NCI-H2196 (cell line): ENCODE data around the gene ASIC3.
"Not testable (repeated sequence)": the region's sequence is repeated elsewhere in the genome, so short reads cannot be mapped to it uniquely, and the experiment has no call there.

Experiments used
- DNase-seq: peaks from one replicate; lab custom pipeline; 2025; ENCODE audit not compliant: unreplicated experiment; lab: John Stamatoyannopoulos, UW

ASIC3 gene

DNA sequence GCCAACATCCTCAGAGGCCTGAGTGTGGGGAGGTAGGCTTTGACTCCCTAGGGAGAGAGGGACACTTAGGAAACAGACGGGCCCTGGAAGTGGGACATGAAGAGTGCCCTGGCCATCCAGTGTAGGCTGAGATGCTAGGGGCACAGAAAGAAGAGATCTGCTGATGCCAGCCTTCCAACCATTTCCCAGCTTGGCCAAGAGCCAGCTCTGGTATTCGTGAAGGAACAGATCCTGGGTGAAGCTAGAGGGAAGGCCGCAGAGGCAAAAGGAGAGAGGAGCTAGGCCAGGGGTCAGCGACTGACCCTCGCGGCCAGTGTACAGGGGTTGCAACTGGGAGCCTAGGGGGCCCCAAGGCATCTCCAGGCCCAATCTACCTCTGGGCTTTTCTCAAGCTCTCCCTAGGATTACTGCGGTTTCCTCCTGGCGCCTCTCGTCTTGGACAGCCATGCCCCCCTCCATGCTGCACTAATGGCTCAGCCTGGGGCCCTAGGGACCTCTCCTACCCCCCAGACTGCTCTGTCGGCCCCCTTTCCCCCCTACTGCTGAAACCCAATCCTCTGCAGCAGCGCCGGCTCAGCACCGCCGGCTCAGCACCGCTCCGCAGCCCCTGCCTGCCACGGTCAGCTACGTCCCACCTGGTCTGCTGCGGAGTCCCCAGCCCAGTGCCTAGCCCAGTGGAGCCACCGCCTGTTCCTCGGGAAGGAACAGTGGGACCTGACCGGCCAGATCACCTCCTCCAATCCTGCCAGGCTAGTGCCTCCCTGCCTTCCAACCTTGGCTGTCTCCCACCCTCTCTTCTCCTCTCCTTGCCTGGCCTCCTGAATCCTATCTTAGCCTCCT lies at the start of gene ASIC3:
Gene ASIC3, plus strand, starts transcription at position 556 of the 840 bp plus-strand sequence. CDS start 355 bp downstream, outside the sequence.
- no peak for DNase-seq

DNA sequence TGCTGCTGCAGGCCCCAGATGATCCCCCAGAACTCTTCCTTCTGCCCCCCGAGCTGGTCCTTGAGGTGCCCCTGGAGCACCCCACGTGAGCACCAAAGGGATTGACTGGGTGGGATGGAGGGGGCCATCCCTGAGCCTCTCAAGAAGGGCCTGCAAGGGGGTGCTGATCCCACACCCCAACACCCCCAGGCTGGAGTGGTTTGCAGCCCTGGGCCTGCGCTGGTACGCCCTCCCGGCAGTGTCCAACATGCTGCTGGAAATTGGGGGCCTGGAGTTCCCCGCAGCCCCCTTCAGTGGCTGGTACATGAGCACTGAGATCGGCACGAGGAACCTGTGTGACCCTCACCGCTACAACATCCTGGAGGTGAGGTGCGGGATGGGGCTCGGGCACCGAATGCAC lies 49.3 kb upstream of the ASIC3 start:
- DNase-seq, result no peak

DNA sequence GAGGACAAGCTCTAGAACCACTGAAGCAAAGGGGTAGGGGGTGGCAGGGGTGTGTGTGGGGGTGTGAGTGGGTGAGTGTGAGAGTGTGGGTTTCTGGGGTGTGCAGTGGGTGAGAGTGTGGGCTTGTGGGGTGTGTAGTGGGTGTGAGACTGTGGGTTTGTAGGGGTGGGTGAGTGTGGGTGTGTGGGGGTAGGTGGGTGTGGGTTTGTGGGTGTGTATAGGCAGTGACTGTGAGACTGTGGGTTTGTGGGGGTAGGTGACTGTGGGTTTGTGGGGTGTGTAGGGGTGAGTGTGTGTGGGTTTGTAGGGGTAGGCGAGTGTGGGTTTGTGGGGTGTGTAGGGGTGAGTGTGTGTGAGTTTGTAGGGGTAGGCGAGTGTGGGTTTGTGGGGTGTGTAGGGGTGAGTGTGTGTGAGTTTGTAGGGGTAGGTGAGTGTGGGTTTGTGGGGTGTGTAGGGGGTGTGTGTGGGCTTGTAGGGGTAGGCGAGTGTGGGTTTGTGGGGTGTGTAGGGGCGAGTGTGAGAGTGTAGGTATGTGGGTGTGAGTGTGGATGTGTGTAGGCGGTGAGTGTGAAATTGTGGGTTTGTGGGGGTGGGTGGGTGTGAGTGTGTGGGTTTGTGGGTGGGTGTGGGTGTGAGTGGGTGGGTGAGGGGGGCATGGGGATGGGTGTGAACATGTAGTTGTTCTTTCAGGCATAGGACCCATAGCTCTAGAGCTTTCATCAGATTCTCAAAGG lies 48.7 kb upstream of the ASIC3 start:
- DNase-seq, result no peak

DNA sequence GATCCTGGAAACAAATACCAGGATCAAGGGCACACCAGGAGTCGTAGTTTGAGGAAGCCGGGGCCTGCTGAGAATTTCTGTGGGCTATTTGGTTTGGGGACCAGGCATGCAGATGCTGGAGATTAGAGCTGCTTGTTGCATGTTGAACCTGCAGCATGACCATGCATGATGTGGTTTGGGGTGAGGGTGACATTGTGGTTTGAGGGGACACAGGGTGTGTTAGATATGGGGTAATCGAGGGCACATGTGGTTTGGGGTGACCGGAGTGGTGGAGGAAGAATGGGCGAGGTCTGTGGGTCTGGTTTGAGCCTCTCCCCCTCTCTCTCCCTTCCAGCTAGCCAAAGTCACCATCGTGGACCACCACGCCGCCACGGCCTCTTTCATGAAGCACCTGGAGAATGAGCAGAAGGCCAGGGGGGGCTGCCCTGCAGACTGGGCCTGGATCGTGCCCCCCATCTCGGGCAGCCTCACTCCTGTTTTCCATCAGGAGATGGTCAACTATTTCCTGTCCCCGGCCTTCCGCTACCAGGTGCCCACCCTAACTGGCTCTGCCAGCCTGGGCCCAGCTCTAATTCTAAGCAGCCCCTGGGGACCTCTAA lies 47.3 kb upstream of the ASIC3 start:
- DNase-seq, result no peak

DNA sequence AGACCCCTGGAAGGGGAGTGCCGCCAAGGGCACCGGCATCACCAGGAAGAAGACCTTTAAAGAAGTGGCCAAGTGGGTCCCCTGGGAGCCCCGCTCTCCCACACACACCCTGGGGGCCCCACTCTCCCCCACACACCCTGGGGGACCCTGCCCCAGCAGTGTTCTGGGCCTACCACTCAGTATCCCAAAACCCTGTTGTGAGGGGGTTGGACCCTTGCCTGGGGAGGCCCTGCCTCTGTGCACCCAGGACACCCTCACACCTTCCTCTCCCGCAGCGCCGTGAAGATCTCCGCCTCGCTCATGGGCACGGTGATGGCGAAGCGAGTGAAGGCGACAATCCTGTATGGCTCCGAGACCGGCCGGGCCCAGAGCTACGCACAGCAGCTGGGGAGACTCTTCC lies 46.8 kb upstream of the ASIC3 start:
- no peak for DNase-seq

DNA sequence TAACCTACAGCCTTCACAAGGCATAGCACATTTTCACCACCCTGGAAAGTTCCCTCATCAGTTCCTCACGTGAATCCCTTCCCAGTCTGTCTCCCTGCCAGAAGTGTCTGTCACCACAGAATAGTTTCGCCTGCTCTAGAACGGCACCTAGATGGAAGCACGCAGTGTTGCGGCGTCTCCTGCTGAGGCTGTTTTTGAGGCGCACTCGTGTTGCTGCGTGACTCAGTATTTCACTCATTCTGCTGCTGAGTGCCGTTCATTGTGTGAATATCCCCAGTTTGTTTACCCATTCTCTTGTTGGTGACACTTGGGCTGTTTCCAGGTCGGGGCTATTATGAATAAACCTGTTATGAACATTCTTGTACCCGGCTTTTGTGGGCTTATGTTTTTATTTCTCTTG lies 44.8 kb upstream of the ASIC3 start:
- DNase-seq, result peak; percentile 54

DNA sequence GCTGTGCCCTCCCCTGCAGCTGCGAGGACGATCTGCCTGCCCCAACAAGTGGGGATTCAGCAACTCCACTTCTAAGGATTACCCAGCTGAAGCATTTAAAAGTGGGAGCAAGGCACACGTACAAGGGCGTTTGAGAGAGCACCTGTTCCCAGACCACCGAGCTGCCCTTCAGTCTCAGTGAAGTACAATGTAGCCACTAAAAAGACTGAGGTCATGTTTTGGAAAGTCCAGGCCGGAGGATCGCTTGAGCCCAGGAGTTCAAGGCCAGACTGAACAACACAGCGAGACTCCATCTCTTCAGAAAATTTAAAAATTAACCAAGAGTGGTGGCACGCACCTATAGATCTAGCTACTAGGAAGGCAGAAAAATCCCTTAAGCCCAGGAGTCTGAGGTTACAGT lies 42.8 kb upstream of the ASIC3 start:
- no peak for DNase-seq

DNA sequence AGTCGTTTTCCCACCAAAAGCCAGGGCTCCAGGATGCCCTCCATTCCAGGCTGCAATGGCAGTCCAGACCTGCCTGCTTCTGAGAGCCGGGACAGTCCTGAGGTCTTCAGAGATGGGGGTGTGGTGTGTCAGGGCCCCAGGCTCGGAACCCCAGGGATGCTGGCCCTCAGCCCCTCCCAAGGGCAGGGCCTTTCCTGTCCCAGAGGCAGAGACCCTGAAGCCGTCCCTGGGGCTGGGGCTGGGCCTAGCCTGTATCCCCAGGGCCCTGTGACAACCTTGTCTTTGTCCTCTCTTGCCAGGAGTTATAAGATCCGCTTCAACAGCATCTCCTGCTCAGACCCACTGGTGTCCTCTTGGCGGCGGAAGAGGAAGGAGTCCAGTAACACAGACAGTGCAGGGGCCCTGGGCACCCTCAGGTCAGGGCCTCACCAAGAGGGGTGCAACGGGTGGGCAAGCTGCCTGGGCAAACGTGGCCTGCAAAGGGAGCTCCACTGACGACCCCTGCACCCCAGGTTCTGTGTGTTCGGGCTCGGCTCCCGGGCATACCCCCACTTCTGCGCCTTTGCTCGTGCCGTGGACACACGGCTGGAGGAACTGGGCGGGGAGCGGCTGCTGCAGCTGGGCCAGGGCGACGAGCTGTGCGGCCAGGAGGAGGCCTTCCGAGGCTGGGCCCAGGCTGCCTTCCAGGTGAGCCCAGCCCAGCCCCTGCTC lies 41.6 kb upstream of the ASIC3 start:
- DNase-seq, result no peak

DNA sequence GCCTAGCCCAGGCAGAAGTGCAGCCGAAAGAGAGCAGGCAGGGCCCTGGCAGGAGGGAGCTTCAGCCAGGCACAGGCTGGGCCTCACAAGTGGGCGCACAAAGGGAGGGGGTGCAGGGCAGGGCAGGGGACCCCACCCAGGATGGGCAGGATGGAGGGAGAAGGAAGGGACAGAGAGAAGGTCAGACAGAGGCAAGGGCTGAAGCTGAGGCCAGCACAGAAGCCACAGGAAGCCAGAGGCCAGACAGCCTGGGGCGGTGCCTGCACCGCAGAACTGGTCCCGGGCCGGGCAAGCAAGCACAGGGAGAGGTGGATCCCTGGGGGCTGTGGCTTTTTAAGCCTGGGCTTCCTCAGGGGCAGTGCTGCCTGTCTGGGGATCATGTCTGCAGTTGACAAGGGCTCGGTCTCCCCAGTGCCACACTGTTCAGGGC lies 40.8 kb upstream of the ASIC3 start:
- DNase-seq, result no peak

DNA sequence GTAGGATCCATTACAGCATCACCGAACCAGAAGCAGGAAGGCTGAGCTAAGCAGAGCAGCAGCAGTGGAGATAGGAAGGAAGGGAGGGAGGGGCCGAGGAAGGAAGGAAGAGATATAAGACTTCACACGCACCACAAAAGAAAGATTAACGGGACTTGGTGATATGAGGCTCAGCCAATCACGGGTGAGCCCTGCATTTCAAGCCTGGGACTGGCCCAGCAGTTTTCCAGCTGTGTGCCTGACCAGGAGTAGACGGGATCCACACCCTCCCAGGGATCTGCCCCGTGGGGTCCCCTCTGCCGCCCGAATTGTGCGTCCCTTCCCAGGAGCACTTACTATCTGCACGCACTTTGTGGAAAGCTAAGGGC lies 40.2 kb upstream of the ASIC3 start:
- DNase-seq, result no peak

DNA sequence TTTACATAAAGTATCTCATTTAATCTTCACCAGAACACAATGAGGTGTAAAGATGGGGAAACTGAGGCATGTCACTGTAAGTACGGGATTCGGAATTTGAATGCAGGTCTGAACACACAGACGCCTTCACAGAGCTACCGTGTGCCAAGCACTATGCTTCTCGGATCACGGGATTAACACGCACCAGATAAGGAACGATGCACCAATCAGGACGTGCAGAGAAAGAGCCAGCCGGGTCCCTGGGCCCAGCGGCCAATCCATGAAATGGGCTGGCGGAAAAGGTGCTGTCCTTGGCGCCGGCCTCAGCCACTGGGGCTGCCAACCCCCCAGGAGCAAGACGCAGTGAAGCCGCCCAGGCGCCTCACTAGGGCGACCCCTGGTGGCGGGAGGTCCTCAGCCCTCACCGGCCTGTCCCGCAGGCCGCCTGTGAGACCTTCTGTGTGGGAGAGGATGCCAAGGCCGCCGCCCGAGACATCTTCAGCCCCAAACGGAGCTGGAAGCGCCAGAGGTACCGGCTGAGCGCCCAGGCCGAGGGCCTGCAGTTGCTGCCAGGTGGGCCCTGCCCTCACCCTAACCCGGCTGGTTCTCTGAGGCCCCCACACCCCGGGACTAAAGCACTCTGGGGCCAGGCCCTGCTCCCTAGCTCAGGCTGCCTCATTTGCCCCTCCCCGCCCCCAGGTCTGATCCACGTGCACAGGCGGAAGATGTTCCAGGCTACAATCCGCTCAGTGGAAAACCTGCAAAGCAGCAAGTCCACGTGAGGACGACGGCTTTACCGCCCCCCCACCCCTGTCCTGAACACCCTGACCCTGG lies 39.6 kb upstream of the ASIC3 start:
- DNase-seq, result no peak

DNA sequence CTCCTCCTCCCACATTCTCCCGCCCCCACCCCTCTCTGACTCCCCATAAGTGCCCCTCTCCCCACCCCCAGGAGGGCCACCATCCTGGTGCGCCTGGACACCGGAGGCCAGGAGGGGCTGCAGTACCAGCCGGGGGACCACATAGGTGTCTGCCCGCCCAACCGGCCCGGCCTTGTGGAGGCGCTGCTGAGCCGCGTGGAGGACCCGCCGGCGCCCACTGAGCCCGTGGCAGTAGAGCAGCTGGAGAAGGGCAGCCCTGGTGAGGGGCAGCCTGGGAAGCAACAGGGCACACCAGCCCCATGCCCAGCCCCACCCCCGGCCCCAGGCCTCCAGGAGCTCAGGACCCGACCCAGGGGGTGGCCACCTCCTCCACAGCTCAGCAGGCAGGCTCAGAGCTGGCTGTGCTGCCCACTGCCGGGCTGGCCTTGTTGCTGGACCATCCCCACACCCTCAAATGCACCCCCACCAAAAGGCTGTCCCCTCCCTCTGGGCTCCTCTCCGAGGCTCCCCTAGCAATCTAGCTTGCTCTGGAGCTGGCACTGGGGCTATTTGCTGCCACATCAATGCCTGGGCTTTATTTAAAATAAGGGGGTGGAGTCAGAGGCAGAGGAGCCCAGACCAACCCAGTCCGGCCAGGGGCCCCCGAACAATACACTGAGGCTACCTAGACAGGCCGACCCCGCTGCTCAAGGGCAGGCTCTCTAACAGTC lies 38.8 kb upstream of the ASIC3 start:
- no peak for DNase-seq

DNA sequence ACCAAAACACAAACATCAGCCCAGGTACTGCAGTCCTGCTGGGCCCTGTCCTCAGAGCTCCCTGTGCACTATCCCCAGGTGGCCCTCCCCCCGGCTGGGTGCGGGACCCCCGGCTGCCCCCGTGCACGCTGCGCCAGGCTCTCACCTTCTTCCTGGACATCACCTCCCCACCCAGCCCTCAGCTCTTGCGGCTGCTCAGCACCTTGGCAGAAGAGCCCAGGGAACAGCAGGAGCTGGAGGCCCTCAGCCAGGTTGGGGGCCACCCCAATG lies 38.4 kb upstream of the ASIC3 start:
- no peak for DNase-seq

DNA sequence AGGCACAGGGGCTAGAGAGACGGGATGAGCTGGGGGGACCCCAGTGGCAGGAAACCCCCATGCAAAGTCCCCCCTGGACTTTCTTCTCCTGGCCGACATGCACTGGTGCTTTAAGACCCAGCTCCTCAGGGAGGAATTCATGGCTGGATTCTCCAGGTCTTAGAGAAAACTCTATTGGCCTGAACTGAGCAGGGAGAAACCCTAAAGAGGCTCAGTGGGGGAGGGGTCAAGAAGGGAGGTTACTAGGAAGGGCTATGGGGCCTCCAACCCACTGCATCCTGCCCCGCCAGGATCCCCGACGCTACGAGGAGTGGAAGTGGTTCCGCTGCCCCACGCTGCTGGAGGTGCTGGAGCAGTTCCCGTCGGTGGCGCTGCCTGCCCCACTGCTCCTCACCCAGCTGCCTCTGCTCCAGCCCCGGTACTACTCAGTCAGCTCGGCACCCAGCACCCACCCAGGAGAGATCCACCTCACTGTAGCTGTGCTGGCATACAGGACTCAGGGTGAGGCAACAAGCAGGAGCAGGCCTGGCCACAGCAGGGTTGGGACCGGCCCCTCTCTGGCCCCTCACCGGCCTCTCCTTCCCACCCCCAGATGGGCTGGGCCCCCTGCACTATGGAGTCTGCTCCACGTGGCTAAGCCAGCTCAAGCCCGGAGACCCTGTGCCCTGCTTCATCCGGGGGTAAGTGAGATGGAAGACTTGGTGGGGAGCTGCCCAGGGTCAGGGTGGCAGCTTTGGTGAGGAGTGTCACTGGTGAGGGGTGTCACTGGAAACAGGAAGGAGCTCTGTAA lies 37.8 kb upstream of the ASIC3 start:
- DNase-seq, result no peak

DNA sequence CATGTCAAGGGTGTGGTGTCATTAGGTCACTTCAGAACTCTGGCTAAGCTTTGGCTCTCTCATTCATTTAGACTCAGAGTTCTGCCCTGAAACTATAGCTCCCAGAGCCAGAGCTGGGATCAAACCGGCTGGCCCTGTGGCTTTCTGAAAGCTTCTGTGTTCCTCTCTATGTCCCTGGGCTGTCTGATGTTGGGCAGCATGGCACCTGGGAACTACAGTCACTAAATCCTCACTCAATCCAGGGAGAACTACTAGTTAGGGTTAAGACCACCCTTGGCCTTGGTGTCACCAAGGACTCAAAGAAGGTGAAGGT lies 37.3 kb upstream of the ASIC3 start:
- no peak for DNase-seq

DNA sequence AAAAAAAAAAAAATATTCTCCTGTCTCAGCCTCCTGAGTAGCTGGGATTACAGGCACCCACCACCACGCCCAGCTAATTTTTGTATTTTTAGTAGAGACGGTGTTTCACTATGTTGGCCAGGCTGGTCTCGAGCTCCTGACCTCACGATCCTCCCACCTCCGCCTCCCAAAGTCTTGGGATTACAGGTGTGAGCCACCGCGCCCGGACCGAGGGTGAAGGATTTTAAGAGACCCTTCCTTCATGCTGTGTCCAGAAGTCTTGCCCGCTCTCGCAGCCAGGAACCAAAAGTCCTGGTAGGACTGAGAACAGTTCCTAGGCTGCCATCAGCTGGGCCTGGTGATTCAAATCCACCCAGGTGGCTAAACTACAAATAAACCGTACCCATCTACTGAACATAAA lies 36.7 kb upstream of the ASIC3 start:
- DNase-seq, result not testable (repeated sequence)

DNA sequence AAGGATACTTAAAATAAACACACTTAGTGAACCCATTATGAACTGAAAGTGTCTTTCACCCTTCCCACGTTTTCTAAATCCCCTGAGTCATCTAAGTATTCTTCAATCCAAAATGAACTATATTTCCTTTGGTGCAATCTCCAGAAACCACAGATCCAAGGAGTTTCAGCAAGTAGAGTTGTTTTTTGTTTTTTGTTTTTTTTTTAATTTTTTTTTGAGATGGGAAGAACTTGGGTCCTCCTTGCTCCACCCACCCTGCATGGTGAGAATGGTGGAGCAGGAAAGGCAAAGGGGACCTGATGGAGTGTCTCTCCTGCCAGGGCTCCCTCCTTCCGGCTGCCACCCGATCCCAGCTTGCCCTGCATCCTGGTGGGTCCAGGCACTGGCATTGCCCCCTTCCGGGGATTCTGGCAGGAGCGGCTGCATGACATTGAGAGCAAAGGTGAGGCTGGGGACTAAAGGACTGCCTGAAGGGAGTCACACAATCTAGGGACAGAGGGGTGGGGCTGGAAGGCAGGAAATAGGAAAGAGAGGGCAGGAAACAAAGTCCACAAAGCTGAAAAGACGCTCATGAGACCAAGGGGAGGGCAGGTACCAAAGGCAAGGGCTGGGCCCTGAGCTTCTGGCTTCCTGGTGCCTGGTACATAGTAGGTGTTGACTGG lies 36.2 kb upstream of the ASIC3 start:
- DNase-seq, result no peak

DNA sequence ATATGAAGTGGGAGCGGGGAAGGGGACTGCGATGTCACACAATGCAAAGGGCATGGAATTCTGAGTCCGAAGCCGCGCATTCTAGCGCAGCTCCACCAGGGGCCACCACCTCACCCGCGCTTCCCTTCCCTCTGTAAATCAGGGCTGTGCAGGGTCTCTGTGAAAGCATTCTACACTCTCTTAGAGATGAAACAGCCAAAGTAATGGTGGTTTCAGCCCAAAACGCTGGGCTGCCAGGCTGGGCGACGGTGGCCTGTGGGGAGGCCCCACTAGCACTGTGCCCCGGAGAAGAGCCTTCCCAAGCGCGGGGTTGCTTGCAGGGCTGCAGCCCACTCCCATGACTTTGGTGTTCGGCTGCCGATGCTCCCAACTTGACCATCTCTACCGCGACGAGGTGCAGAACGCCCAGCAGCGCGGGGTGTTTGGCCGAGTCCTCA lies 35.4 kb upstream of the ASIC3 start:
- DNase-seq, result peak; percentile 21

DNA sequence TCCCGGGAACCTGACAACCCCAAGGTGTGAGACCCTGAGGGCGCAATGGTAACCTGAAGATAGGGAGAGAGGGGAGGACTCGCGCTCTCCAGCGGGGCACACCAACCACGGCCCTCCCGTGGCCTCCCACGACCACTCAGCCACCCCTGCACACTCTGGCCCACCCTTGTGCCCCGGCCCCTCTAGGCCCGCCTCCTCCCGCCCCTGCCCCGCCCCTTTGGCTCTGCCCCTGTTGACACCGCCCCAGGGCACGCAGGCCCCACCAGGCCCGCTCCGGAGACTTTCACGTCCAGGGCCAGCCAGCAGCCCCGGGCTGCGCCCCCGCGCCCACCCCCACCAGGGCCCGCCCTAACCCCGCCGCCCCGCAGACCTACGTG lies 35.0 kb upstream of the ASIC3 start:
- no peak for DNase-seq
